Measurements from ENCODE around the gene PTGFR. TPM values are rescaled to one million over a fixed set of nuclear protein-coding genes. Genes with fewer than 3 reads are reported as not detected.

PTGFR gene
- total RNA-seq, 1 experiment from 2014 or later = not detected

DNA sequence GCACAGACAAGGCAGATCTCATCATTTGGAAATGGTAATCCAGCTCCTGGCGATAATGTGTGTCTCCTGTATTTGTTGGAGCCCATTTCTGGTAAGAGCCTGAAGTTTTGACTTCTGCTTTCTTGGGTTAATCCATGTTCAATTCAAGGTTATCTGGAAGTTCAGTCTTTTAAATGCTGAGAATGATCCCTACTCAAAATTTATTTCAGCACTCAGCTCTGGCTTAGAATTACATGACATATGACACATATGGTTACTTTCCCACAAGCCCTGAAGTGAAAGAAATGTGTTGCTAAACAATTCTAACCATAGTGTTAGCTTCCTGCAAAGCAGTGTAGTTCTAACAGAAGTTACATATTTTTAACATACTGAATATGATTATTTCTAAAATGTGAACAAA, 2.7 kb downstream of the PTGFR start:
- Histone ChIP-seq H3K4me2 (ENCODE audit: low read length) (no peak overlapping the region), H4K20me1 (ENCODE audit: insufficient read depth) (no peaks in the 10 kb centered on the region), H3K4me1 (ENCODE audit: control insufficient read depth in 1 of 2, insufficient read depth in 2 of 2, low read length in 2 of 2) (no peaks in the 10 kb centered on the region), H3K9me2 (ENCODE audit: insufficient read depth) (no peaks in the 10 kb centered on the region), H3K79me2 (ENCODE audit: insufficient read depth, low read length) (no peaks in the 10 kb centered on the region), H3K9ac (ENCODE audit: low read length) (no peak overlapping the region), H3K36me3 (ENCODE audit: control insufficient read depth in 1 of 2, insufficient read depth in 2 of 2, low read length in 2 of 2) (no peaks in the 10 kb centered on the region), H3K27me3 (ENCODE audit: insufficient read depth, low read length) (no peaks in the 10 kb centered on the region), H3K4me3 (replicated peaks in 1 of 2; ENCODE audit: low read depth in 1 of 2, low read length in 2 of 2) (no peak overlapping the region), H3K27ac (ENCODE audit: low read depth, low read length) (no peak overlapping the region), H2AFZ (ENCODE audit: low read depth, low read length, poor library complexity, severe bottlenecking) (no peak overlapping the region), H3K9me3 (ENCODE audit: control insufficient read depth in 1 of 2, insufficient read depth in 1 of 2, low read depth in 1 of 2, low read length in 2 of 2) (no peaks in the 10 kb centered on the region)
- no TSS peak for BruUV-seq (replicated peaks)
- ATAC-seq = no peak
- RAD21 ChIA-PET (ENCODE audit: low non-redundant PET in 1 of 2, low total read pairs in 2 of 2, uncharacterized antibody in 2 of 2, unreplicated experiment in 2 of 2) = no interaction called here
- no peak for TF ChIP-seq EGR1 (IDR thresholded peaks at IDR 0.05; ENCODE audit: low read depth)
- TF ChIP-seq ZNF274 (IDR thresholded peaks at IDR 0.05; ENCODE audit: low read depth, low read length) = no peak
- TF ChIP-seq SIN3A (IDR thresholded peaks at IDR 0.05; ENCODE audit: low read depth) = no peak
- TF ChIP-seq, protein P1, sequence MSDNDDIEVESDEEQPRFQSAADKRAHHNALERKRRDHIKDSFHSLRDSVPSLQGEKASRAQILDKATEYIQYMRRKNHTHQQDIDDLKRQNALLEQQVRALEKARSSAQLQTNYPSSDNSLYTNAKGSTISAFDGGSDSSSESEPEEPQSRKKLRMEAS (IDR thresholded peaks at IDR 0.05) = no peak
- no peak for TF ChIP-seq ELF1 (IDR thresholded peaks at IDR 0.05; ENCODE audit: borderline replicate concordance, low read depth)
- no peak for TF ChIP-seq TCF7L2 (IDR thresholded peaks at IDR 0.05; ENCODE audit: borderline replicate concordance, extremely low read depth, insufficient read depth, insufficient read length)
- CTCF ChIA-PET = no interaction called here
- POLR2A ChIA-PET = no interaction called here
- intact Hi-C loops (cut with micrococcal nuclease) = no loop called here
- DNase-seq (ENCODE audit: low read depth, low spot score) = no peak

DNA sequence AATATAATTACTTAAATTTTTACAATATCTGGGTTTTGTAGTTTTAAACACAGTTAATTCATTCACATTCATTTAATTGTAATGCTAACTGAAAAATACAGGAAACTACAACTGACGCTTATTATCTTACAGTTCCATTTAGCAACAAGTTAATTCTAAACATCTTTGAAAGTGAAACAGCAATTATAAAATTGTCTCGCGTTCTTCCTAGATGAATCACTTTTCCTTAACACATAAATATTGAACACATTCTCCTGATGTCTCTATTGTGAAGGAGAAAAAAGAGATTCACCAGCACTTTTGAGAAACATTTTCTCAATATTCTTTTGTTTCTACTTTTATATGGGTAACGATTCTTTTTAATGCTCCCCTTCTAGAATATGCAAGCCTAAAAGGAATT, 6.4 kb downstream of the PTGFR start:
- no peaks in the 10 kb centered on the region for H3K27me3 ChIP-seq (ENCODE audit: insufficient read depth, low read length)
- ATAC-seq (no peak), DNase-seq (ENCODE audit: low read depth, low spot score) (no peak)
- no peak overlapping the region for H3K27ac ChIP-seq (ENCODE audit: low read depth, low read length)
- H3K9me2 ChIP-seq (ENCODE audit: insufficient read depth) = no peaks in the 10 kb centered on the region
- H2AFZ ChIP-seq (ENCODE audit: low read depth, low read length, poor library complexity, severe bottlenecking) = no peak overlapping the region
- ChIA-PET RAD21 (ENCODE audit: low non-redundant PET in 1 of 2, low total read pairs in 2 of 2, uncharacterized antibody in 2 of 2, unreplicated experiment in 2 of 2) (no interaction called here), CTCF (interaction anchor here (0.6 kb wide), 1 partner anchor 166 kb away, joined by 4 read pairs; no protein-coding TSS in a partner anchor), POLR2A (no interaction called here)
- TF ChIP-seq JUND (IDR thresholded peaks at IDR 0.05) (no peak), SP1 (IDR thresholded peaks at IDR 0.05; ENCODE audit: low read depth) (no peak), ELF1 (IDR thresholded peaks at IDR 0.05; ENCODE audit: borderline replicate concordance, low read depth) (no peak), CEBPB (IDR thresholded peaks at IDR 0.05; ENCODE audit: low read depth) (no peak), SIN3A (IDR thresholded peaks at IDR 0.05; ENCODE audit: low read depth) (no peak), TCF7L2 (IDR thresholded peaks at IDR 0.05; ENCODE audit: borderline replicate concordance, extremely low read depth, insufficient read depth, insufficient read length) (no peak)
- TF ChIP-seq, protein P2, sequence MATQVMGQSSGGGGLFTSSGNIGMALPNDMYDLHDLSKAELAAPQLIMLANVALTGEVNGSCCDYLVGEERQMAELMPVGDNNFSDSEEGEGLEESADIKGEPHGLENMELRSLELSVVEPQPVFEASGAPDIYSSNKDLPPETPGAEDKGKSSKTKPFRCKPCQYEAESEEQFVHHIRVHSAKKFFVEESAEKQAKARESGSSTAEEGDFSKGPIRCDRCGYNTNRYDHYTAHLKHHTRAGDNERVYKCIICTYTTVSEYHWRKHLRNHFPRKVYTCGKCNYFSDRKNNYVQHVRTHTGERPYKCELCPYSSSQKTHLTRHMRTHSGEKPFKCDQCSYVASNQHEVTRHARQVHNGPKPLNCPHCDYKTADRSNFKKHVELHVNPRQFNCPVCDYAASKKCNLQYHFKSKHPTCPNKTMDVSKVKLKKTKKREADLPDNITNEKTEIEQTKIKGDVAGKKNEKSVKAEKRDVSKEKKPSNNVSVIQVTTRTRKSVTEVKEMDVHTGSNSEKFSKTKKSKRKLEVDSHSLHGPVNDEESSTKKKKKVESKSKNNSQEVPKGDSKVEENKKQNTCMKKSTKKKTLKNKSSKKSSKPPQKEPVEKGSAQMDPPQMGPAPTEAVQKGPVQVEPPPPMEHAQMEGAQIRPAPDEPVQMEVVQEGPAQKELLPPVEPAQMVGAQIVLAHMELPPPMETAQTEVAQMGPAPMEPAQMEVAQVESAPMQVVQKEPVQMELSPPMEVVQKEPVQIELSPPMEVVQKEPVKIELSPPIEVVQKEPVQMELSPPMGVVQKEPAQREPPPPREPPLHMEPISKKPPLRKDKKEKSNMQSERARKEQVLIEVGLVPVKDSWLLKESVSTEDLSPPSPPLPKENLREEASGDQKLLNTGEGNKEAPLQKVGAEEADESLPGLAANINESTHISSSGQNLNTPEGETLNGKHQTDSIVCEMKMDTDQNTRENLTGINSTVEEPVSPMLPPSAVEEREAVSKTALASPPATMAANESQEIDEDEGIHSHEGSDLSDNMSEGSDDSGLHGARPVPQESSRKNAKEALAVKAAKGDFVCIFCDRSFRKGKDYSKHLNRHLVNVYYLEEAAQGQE (IDR thresholded peaks at IDR 0.05; ENCODE audit: low read depth) = no peak
- TF ChIP-seq, protein P3, sequence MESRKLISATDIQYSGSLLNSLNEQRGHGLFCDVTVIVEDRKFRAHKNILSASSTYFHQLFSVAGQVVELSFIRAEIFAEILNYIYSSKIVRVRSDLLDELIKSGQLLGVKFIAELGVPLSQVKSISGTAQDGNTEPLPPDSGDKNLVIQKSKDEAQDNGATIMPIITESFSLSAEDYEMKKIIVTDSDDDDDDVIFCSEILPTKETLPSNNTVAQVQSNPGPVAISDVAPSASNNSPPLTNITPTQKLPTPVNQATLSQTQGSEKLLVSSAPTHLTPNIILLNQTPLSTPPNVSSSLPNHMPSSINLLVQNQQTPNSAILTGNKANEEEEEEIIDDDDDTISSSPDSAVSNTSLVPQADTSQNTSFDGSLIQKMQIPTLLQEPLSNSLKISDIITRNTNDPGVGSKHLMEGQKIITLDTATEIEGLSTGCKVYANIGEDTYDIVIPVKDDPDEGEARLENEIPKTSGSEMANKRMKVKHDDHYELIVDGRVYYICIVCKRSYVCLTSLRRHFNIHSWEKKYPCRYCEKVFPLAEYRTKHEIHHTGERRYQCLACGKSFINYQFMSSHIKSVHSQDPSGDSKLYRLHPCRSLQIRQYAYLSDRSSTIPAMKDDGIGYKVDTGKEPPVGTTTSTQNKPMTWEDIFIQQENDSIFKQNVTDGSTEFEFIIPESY (IDR thresholded peaks at IDR 0.05; ENCODE audit: extremely low read depth, insufficient replicate concordance, low read length) = no peak
- BruUV-seq (replicated peaks) = no TSS peak
- no peak overlapping the region for H3K4me2 ChIP-seq (ENCODE audit: low read length)
- H3K4me3 ChIP-seq (replicated peaks in 1 of 2; ENCODE audit: low read depth in 1 of 2, low read length in 2 of 2) = no peak overlapping the region
- intact Hi-C loops (cut with micrococcal nuclease) = no loop called here
- no peak overlapping the region for H3K9ac ChIP-seq (ENCODE audit: low read length)
- no peaks in the 10 kb centered on the region for H4K20me1 ChIP-seq (ENCODE audit: insufficient read depth)
- H3K4me1 ChIP-seq (ENCODE audit: control insufficient read depth in 1 of 2, insufficient read depth in 2 of 2, low read length in 2 of 2) = no peaks in the 10 kb centered on the region
- no peaks in the 10 kb centered on the region for H3K36me3 ChIP-seq (ENCODE audit: control insufficient read depth in 1 of 2, insufficient read depth in 2 of 2, low read length in 2 of 2)
- H3K9me3 ChIP-seq (ENCODE audit: control insufficient read depth in 1 of 2, insufficient read depth in 1 of 2, low read depth in 1 of 2, low read length in 2 of 2) = no peaks in the 10 kb centered on the region
- no peaks in the 10 kb centered on the region for H3K79me2 ChIP-seq (ENCODE audit: insufficient read depth, low read length)
